ENCODE results near the gene PTPN3.
A peak's percentile ranks its signal among the peaks of the same experiment; 100 is the strongest.

The PTPN3 gene

GRCh38 chr9:109500421-109500974 lies 2.4 kb upstream of the PTPN3 start:
- no peak for DNase-seq

- DNase-seq = no peak
Observed at GRCh38 chr9:109499631-109500410, 1.7 kb upstream of the PTPN3 start.

- no peak for DNase-seq
Observed at GRCh38 chr9:109499093-109499630, 1.1 kb upstream of the PTPN3 start.

- no peak for DNase-seq
Observed at GRCh38 chr9:109497226-109498153, 617 bp downstream of the PTPN3 start.

- DNase-seq = no peak
Observed at GRCh38 chr9:109496841-109497225, 1.3 kb downstream of the PTPN3 start.

- no peak for DNase-seq
Observed at GRCh38 chr9:109496218-109496617, 1.9 kb downstream of the PTPN3 start.

GRCh38 chr9:109493648-109494047 lies 4.5 kb downstream of the PTPN3 start:
- no peak for DNase-seq

- DNase-seq = no peak
Observed at GRCh38 chr9:109491590-109491989, 6.5 kb downstream of the PTPN3 start.

- no peak for DNase-seq
Observed at GRCh38 chr9:109488791-109489492, 9.2 kb downstream of the PTPN3 start.

GRCh38 chr9:109488351-109488750 lies 9.8 kb downstream of the PTPN3 start:
- DNase-seq = no peak

GRCh38 chr9:109487247-109487646 lies 10.9 kb downstream of the PTPN3 start:
- DNase-seq = no peak

- DNase-seq = peak; percentile 34
Observed at GRCh38 chr9:109483744-109484429, 14.2 kb downstream of the PTPN3 start.

GRCh38 chr9:109482391-109482916 lies 15.7 kb downstream of the PTPN3 start:
- DNase-seq = no peak

- DNase-seq = no peak
Observed at GRCh38 chr9:109481856-109482255, 16.3 kb downstream of the PTPN3 start.

- DNase-seq = no peak
Observed at GRCh38 chr9:109479822-109480221, 18.3 kb downstream of the PTPN3 start.

GRCh38 chr9:109478665-109479380 lies 19.3 kb downstream of the PTPN3 start:
- no peak for DNase-seq

- DNase-seq = no peak
Observed at GRCh38 chr9:109478051-109478563, 20.0 kb downstream of the PTPN3 start.

- DNase-seq = peak; percentile 31
Observed at GRCh38 chr9:109477258-109478050, 20.7 kb downstream of the PTPN3 start.

GRCh38 chr9:109476642-109477257 lies 21.4 kb downstream of the PTPN3 start:
- no peak for DNase-seq

- no peak for DNase-seq
Observed at GRCh38 chr9:109475526-109475925, 22.6 kb downstream of the PTPN3 start.
